GM12878 (cell line): Measurements from ENCODE around the gene NXPH1. TPM values are rescaled to one million over a fixed set of nuclear protein-coding genes. Genes with fewer than 3 reads are reported as not detected.

Experiments
- ATAC-seq: fragments of 200-7000 bp; cut with Tn5 transposase; 3 replicates; pipeline ENCODE4 v1.9.1; 2020; ENCODE audit warnings: mild to moderate bottlenecking, moderate library complexity
- BruUV-seq: library from RNA; stranded (reverse); fragments of 400-500 nt; replicated peaks from 2 replicates; lab custom pipeline; 2021; lab: Mats Ljungman, UMichigan
- CTCF ChIA-PET: fragments of 300-600 bp; sonication (Branson Sonifier 250); formaldehyde crosslinking; extraction: SDS; loops from one replicate; lab custom pipeline; 2021; ENCODE audit warnings: inconsistent platforms; lab: Yijun Ruan, JAX
- POLR2A ChIA-PET: fragments of 350-600 bp; formaldehyde crosslinking; extraction: SDS; loops from one replicate; lab custom pipeline; 2021; ENCODE audit warnings: inconsistent platforms; lab: Charles Lee
- RAD21 ChIA-PET: fragments of 300-600 bp; sonication (Branson Sonifier 250); formaldehyde crosslinking; loops from one replicate; lab custom pipeline; 2023; ENCODE audit warnings: antibody characterized with exemption; ENCODE audit not compliant: unreplicated experiment; lab: Charles Lee
- SMC1A ChIA-PET: fragments of 300-600 bp; sonication (Branson Sonifier 250); formaldehyde crosslinking; loops from one replicate; lab custom pipeline; 2023; ENCODE audit not compliant: unreplicated experiment, uncharacterized antibody; lab: Charles Lee
- DNase-seq: peaks from one replicate; pipeline ENCODE4 v3.0.0-alpha.2; 2011; ENCODE audit warnings: low read depth, low spot score
- FAIRE-seq: peaks from 3 replicates; lab custom pipeline; 2011; peaks lifted over from hg19 to GRCh38; lab: Jason Lieb, UNC
- H2AFZ ChIP-seq: 2 replicates; pipeline ENCODE4 v1.6.0; 2011; ENCODE audit warnings: low read depth, low read length, control low read depth; ENCODE audit not compliant: control insufficient read depth
- H3K27ac ChIP-seq: 2 replicates; pipeline ENCODE4 v1.5.1; 2011; ENCODE audit warnings: control low read depth; ENCODE audit not compliant: control insufficient read depth, insufficient read depth
- H3K27me3 ChIP-seq, 2 experiments: replicated peaks in 1 of 2; 2 replicates each; pipeline versions ENCODE4 v1.6.0 to v1.6.1; 2011; ENCODE audit warnings: low read length in 1 of 2; ENCODE audit not compliant: control insufficient read depth in 2 of 2, insufficient read depth in 2 of 2
- H3K36me3 ChIP-seq, 2 experiments: 2 replicates each; pipeline ENCODE4 v1.5.1; 2011; ENCODE audit warnings: low read length in 1 of 2; ENCODE audit not compliant: control insufficient read depth in 2 of 2, insufficient read depth in 2 of 2
- H3K4me1 ChIP-seq: 2 replicates; pipeline ENCODE4 v1.6.1; 2011; ENCODE audit warnings: mild to moderate bottlenecking, low read length, moderate library complexity, mixed read lengths; ENCODE audit not compliant: control insufficient read depth, insufficient read depth
- H3K4me2 ChIP-seq: 2 replicates; pipeline ENCODE4 v1.6.0; 2011; ENCODE audit warnings: control low read depth; ENCODE audit not compliant: control insufficient read depth, insufficient read depth
- H3K4me3 ChIP-seq: fragments of 200-600 bp; sonication (generic); 2 replicates; pipeline ENCODE4 v1.5.1; 2016
- H3K79me2 ChIP-seq: 2 replicates; pipeline ENCODE4 v1.6.0; 2011; ENCODE audit warnings: low read length; ENCODE audit not compliant: control insufficient read depth, insufficient read depth
- H3K9ac ChIP-seq: 2 replicates; pipeline ENCODE4 v1.8.0; 2011; ENCODE audit warnings: low read length, control low read depth, mixed read lengths; ENCODE audit not compliant: control insufficient read depth, insufficient read depth
- H3K9me3 ChIP-seq: replicated peaks from 3 replicates; pipeline ENCODE4 v1.5.1; 2011; ENCODE audit warnings: mild to moderate bottlenecking, low read length; ENCODE audit not compliant: control insufficient read depth, insufficient read depth
- H4K20me1 ChIP-seq: 2 replicates; pipeline ENCODE4 v1.6.0; 2011; ENCODE audit not compliant: control insufficient read depth, insufficient read depth
- CHD1 ChIP-seq: IDR thresholded peaks from 2 replicates; pipeline ENCODE4 v1.6.1; 2012; ENCODE audit warnings: low read depth, low read length, improper control_type of control experiment
- CTCF ChIP-seq, 3 experiments: IDR thresholded peaks in 2 of 3; conservative IDR thresholded peaks in 1 of 3; 2 replicates each; pipeline ENCODE4 v1.5.1; 2011; ENCODE audit warnings: low read depth in 3 of 3, low read length in 3 of 3, mild to moderate bottlenecking in 3 of 3, control low read depth in 2 of 3, moderate library complexity in 2 of 3, inconsistent platforms in 1 of 3, mixed read lengths in 1 of 3; ENCODE audit not compliant: control insufficient read depth in 2 of 3, insufficient read depth in 1 of 3; ENCODE audit errors: extremely low read depth in 1 of 3
- EP300 ChIP-seq, 2 experiments: fragments of 150-350 bp in 1 of 2; IDR thresholded peaks; 2 replicates each; pipeline ENCODE4 v1.6.1; 2011 to 2012; ENCODE audit warnings: low read depth in 2 of 2, low read length in 2 of 2, borderline replicate concordance in 1 of 2, improper control_type of control experiment in 1 of 2, inconsistent platforms in 1 of 2; ENCODE audit not compliant: control insufficient read depth in 1 of 2
- GABPA ChIP-seq: IDR thresholded peaks from 2 replicates; pipeline ENCODE4 v1.6.1; 2014; ENCODE audit warnings: antibody characterized with exemption, low read depth, mild to moderate bottlenecking, inconsistent platforms
- JUNB ChIP-seq: IDR thresholded peaks from 2 replicates; pipeline ENCODE4 v1.6.1; 2016; ENCODE audit warnings: antibody characterized with exemption, mild to moderate bottlenecking
- MTA3 ChIP-seq: IDR thresholded peaks from 2 replicates; pipeline ENCODE4 v1.6.1; 2012; ENCODE audit warnings: low read length, inconsistent platforms, borderline replicate concordance
- MXI1 ChIP-seq: fragments of 150-350 bp; IDR thresholded peaks from 2 replicates; pipeline ENCODE4 v1.6.1; 2011; ENCODE audit warnings: low read depth, mild to moderate bottlenecking, inconsistent platforms, low read length, improper control_type of control experiment
- NBN ChIP-seq: fragments of 450-650 bp; IDR thresholded peaks from 2 replicates; pipeline ENCODE4 v1.6.1; 2016
- RELB ChIP-seq: fragments of 450-650 bp; IDR thresholded peaks from 2 replicates; pipeline ENCODE4 v1.6.1; 2017; ENCODE audit warnings: low read depth, mild to moderate bottlenecking, moderate library complexity
- REST ChIP-seq: IDR thresholded peaks from 2 replicates; pipeline ENCODE4 v1.6.1; 2012; ENCODE audit warnings: mild to moderate bottlenecking, low read depth, low read length
- SMAD1 ChIP-seq: fragments of 450-650 bp; IDR thresholded peaks from 2 replicates; pipeline ENCODE4 v1.6.1; 2018; ENCODE audit warnings: mild to moderate bottlenecking, low read depth; ENCODE audit not compliant: partially characterized antibody
- SMC3 ChIP-seq: IDR thresholded peaks from 2 replicates; pipeline ENCODE4 v1.6.1; 2011; ENCODE audit warnings: low read length, improper control_type of control experiment, borderline replicate concordance
- SREBF2 ChIP-seq: IDR thresholded peaks from 2 replicates; pipeline ENCODE4 v1.6.1; 2012; ENCODE audit warnings: mild to moderate bottlenecking, low read length
- SRF ChIP-seq, 2 experiments: IDR thresholded peaks; 2 replicates each; pipeline ENCODE4 v1.6.1; 2011; ENCODE audit warnings: low read depth in 2 of 2, low read length in 2 of 2, mild to moderate bottlenecking in 1 of 2, moderate library complexity in 1 of 2
- STAT1 ChIP-seq: fragments of 450-650 bp; conservative IDR thresholded peaks from 2 replicates; pipeline ENCODE4 v1.6.1; 2014; ENCODE audit warnings: antibody characterized with exemption, mild to moderate bottlenecking
- TCF3 ChIP-seq: IDR thresholded peaks from 2 replicates; pipeline ENCODE4 v1.6.1; 2012; ENCODE audit warnings: low read depth, mild to moderate bottlenecking, low read length, borderline replicate concordance; ENCODE audit not compliant: insufficient read depth
- ZBED1 ChIP-seq: IDR thresholded peaks from 2 replicates; pipeline ENCODE4 v1.6.1; 2016; ENCODE audit warnings: borderline replicate concordance
- WGBS: methylation state at CpG from one replicate; pipeline ENCODE4 v1.1.6; 2016; ENCODE audit warnings: low lambda C conversion rate; ENCODE audit not compliant: insufficient replicate concordance, insufficient coverage; ENCODE audit errors: missing lambda C conversion rate; 5-methylcytosine and 5-hydroxymethylcytosine counted together
- in situ Hi-C: fragments of 300-500 bp; cut with MboI; formaldehyde crosslinking; loops from 9 replicates; pipeline ENCODE4 v1.14.3; 2018; ENCODE audit warnings: mixed read lengths
- intact Hi-C: fragments of 100-400 bp; cut with micrococcal nuclease; formaldehyde crosslinking; loops from one replicate; pipeline ENCODE4 v1.14.2; 2022; ENCODE audit not compliant: unreplicated experiment
- polyA plus RNA-seq, 11 experiments: library from polyadenylated mRNA; depleted of rRNA in 4 of 11; unstranded in 6 of 11; stranded (reverse) in 5 of 11; fragments of >200 nt; fragmentation: Nextera tagmentation in 4 of 11; fragmentation: Illumina TruSeq in 1 of 11; extraction: Ambion mirVana in 4 of 11; extraction: Trizol in 1 of 11; gene quantifications; 1 replicate in 1 of 11; 2 replicates in 10 of 11; pipeline versions ENCODE4 v1.2.1 to v1.2.3, GENCODE V29; 2011 to 2016; ENCODE audit warnings: inconsistent platforms in 2 of 11, missing spikeins in 2 of 11, low read depth in 1 of 11
- total RNA-seq, 4 experiments: library from RNA; depleted of rRNA in 3 of 4; stranded (reverse); fragments of >200 nt in 3 of 4; fragmentation: Illumina TruSeq in 1 of 4; extraction: Trizol in 1 of 4; gene quantifications; 2 replicates each; pipeline versions ENCODE4 v1.2.1 to v1.2.3, GENCODE V29; 2013 to 2021

The NXPH1 gene
- total and polyA plus RNA-seq, 10 of the 15 experiments (the other 5 are each of a cell fraction or from before 2014, with no cell fraction given), result 0.06 to 0.34 TPM; not detected in 8

- FAIRE-seq (no peak), ATAC-seq (no peak), DNase-seq (no peak)
- no TSS peak for BruUV-seq
- Histone ChIP-seq H3K9me3 (peaks cover 6% of the 10 kb centered on the region; the same call in 2 of the 3 replicates), H3K4me1 (no peaks in the 10 kb centered on the region), H3K9ac (no peak overlapping the region), H2AFZ (no peak overlapping the region), H3K79me2 (no peaks in the 10 kb centered on the region), H3K27me3 (peaks cover 15 to 24% of the 10 kb centered on the region in 2 experiments), H4K20me1 (no peaks in the 10 kb centered on the region), H3K4me2 (no peak overlapping the region), H3K27ac (no peak overlapping the region), H3K36me3 (no peaks in the 10 kb centered on the region), H3K4me3 (no peak overlapping the region)
- ChIA-PET POLR2A (no interaction called here), SMC1A (interaction anchor here (1.8 kb wide), 1 partner anchor 21 kb away, joined by 4 read pairs; no protein-coding TSS in a partner anchor), RAD21 (interaction anchor here (0.6 kb wide), 1 partner anchor 455 kb away, joined by 3 read pairs; no protein-coding TSS in a partner anchor), CTCF (interaction anchor here (1.1 to 4.0 kb wide), 2 partner anchors 280 to 283 kb away, joined by 3 to 38 read pairs; no protein-coding TSS in a partner anchor)
- intact Hi-C loops, result no loop called here
- in situ Hi-C loops, result no loop called here
- no peak for TF ChIP-seq SREBF2
- no peak for TF ChIP-seq MXI1
- no peak for TF ChIP-seq GABPA
- no peak for TF ChIP-seq RELB
- no peak for TF ChIP-seq ZBED1
- no peak for TF ChIP-seq TCF3
- TF ChIP-seq CHD1, result no peak
- no peak for TF ChIP-seq SMC3
- TF ChIP-seq SMAD1, result no peak
- no peak for TF ChIP-seq CTCF (IDR thresholded peaks at IDR 0.05 in 2 of 3, conservative IDR thresholded peaks at IDR 0.05 in 1 of 3; ENCODE audit: control insufficient read depth in 2 of 3, extremely low read depth in 1 of 3, insufficient read depth in 1 of 3, low read depth in 3 of 3, low read length in 3 of 3)
- TF ChIP-seq STAT1, result no peak
- no peak for TF ChIP-seq SRF (IDR thresholded peaks at IDR 0.05; ENCODE audit: low read depth in 2 of 2, low read length in 2 of 2)
- TF ChIP-seq JUNB, result no peak
- no peak for TF ChIP-seq REST
- TF ChIP-seq MTA3, result no peak
- no peak for TF ChIP-seq NBN
- TF ChIP-seq EP300 (IDR thresholded peaks at IDR 0.05; ENCODE audit: borderline replicate concordance in 1 of 2, control insufficient read depth in 1 of 2, low read depth in 2 of 2, low read length in 2 of 2), result no peak
- 16% methylated on average over 8 of the region's 8 CpGs for WGBS
Measured at GRCh38 chr7:8440670-8441069, 7.3 kb downstream of the NXPH1 start.
